HG02981 (cell line): ENCODE measurements around the gene KIF5B.
"Not testable (repeated sequence)": the region's sequence is repeated elsewhere in the genome, so short reads cannot be mapped to it uniquely, and the experiment has no call there.

ENCODE experiments used
- ATAC-seq: cut with Tn5 transposase; IDR thresholded peaks from one replicate; pipeline ENCODE4 v1.9.1; 2021; ENCODE audit warnings: mild to moderate bottlenecking, moderate library complexity; ENCODE audit not compliant: unreplicated experiment

The KIF5B gene

DNA sequence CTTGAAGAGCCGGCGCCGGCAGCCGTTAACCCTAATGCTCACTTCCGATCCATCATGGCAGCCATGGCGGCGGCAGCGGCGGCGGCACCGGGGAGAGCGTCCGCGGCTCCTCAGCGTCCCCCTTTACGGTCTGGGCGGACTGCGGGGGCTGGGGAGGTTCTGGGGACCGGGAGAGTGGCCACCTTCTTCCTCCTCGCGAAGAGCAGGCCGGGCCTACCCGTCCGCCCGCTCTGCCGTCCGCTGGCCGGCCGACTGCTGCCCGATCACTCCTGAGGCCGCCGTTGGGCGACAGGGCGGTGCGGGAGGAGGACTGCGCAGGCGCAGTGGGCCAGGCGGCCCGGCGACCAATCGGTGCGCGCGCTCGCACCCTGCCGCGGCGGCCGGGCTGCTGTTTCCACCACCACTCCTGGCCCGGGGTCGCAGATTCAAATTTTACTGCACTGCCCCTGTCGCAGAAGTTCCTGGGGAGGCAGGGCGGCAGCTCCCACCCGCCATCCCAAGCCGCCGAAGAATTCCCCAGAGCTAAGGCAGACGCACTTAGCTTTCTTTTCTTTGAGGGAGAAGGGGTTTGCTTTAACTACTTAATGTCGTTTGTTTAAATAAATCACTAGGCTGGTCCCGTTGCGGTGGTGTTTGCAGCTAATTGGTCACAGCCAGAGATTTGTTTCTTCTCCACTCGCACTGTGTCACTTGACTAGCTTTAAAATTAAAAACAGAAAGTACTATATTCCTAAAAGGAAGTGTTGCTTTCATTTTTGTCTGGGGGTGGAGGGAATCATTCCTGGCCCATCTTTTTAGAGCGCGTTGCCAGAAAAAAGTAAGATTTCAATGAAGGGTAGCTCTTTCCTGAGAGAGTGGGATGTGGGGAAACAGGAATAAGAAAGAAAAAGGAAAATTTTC, at the start of gene KIF5B:
KIF5B (minus strand) TSS at position 290 of the 900 bp plus-strand sequence. CDS start 452 bp downstream, outside the sequence.
- peak; percentile 85 for ATAC-seq

GRCh38 chr10:32105782-32106382, 49.7 kb upstream of the KIF5B start:
- no peak for ATAC-seq

- no peak for ATAC-seq
Measured at GRCh38 chr10:32104622-32105509, 48.6 kb upstream of the KIF5B start.

GRCh38 chr10:32104181-32104580, 48.0 kb upstream of the KIF5B start:
- ATAC-seq: no peak

DNA sequence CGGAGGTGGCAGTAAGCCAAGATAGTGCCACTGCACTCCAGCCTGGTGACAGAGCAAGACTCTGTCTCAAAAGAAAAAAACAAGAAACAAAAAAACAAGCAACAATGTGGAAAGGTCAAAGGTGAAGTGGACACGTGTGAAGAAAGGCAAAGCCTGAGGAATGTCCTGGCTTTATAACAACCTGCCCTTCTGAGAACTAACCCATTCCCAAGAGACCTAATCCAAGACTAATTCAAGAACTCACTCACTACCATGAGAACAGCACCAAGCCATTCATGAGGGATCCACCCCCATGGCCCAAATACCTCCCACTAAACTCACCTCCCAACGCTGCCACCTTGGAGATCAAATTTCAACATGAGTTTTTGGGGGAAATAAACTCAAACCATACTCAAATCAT, 47.5 kb upstream of the KIF5B start:
- no peak for ATAC-seq

DNA sequence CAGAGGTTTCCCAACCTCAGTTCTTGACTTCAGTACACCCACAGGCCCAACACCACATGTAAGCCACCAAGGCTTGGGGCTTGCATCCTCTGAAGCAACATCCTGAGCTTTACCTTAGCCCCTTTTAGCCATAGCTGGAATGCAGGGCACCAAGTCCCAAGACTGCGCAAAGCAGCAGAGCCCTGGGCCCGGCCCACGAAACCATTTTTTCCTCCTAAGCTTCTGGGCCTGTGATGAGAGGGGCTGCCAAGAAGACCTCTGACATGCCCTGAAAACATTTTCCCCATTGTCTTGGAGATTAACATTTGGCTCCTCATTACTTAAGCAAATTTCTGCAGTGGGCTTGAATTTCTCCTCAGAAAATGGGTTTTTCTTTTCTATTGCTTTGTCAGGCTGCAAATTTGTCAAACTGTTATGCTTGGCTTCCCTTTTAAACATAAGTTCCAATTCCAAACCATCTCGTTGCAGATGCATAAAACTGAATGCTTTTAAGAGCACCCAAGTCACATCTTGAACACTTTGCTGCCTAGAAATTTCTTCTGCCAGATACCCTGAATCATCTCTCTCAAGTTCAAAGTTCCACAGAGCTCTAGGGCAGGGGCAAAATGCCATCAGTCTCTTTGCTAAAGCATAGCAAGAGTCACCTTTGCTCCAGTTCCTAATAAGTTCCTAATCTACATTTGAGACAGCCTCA, 42.5 kb upstream of the KIF5B start:
- not testable (repeated sequence) for ATAC-seq

DNA sequence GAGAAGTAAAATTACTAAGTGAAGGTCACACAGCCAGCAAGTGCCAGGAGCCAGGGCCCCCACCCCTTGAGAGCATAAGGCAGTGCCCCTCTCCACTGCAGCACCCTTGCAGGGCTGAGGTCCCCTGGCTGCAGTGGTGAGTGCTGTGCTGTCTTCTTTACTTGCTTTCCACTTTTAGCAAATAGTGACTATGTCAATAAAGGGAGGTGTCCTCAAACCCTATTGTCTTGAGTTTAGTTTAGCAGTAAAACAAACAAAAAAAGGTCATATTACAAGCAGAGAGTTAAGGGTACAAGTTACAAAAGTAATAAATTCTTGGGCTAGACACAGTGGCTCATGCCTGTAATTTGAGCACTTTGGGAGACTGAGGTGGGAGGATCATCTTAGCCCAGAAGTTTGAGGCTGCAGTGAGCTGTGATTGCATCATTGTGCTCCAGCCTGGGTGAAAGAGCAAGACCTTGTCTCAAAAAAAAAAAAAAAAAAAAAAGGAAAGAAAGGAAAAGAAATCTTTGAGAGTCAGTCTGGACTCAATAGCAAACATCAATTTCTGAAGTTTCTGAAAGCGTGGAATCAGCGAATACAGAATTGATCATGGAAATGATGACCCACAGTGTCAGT, 39.0 kb upstream of the KIF5B start:
- ATAC-seq: no peak

- no peak for ATAC-seq
Measured at GRCh38 chr10:32093650-32094049, 37.4 kb upstream of the KIF5B start.

DNA sequence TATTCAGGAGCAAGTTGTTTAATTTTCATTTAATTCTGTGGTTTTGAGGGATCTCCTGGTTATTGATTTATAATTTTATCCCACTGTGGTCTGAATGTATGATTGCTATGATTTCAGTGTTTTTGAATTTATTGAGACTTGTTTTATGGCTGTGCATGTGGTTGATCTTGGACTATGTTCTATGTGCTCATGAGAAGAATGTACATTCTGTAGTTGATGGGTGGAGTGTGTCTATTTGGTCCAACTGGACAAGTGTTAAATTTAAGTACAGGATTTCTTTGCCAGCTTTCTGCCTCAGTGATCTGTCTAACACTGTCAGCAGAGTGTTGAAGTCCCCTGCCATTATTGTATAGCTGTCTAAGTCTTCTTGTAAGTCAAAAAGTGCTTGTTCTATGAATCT, 34.8 kb upstream of the KIF5B start:
- no peak for ATAC-seq

- no peak for ATAC-seq
Measured at GRCh38 chr10:32084185-32084851, 28.1 kb upstream of the KIF5B start.

DNA sequence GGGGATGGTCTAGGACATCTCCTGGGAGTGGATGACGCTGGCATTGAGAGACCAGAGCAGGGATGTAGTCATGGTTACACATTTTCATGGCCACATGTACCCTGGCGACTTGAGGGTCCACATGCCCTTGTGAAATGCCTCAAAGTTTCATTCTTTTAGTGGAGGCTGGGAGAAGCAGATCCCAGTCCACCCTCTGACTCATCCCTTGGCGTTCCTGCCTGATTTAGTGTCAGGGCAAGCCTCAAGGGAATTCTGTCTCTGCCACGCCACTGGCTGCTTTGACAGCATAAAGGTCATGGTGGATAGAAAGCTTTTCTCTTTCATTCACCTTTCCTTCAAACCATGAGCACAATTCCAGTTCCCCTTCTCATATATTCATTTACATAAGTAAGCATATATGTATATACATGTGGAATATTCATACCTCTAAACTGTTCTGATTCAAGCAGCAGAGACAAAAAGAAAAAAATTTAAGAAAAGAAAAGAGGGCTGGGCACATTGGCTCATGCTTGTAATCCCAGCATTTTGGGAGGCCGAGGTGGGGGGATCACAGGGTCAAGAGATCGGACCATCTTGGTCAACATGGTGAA, 21.8 kb upstream of the KIF5B start:
- ATAC-seq: no peak

GRCh38 chr10:32073659-32074058, 17.4 kb upstream of the KIF5B start:
- ATAC-seq: no peak

DNA sequence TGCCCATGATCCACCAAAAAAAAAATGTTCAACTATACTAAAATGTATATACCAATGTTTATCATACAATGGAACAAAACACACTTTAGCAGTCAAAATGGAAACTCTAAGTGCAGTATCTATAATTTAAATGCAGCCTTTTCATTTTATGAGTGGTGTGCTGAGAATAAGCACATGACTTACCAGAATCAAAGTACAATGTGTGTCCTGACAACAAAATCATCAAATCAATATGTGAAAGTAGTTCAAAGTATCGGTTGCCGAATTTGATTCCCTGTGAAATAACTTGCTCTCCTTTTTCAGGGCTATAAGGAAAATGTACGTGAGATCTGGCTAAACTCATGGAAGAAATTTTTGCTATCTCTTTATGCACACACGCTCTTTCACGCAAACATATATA, 16.9 kb upstream of the KIF5B start:
- ATAC-seq: no peak

GRCh38 chr10:32072025-32072800, 16.0 kb upstream of the KIF5B start:
- no peak for ATAC-seq

GRCh38 chr10:32070645-32071044, 14.4 kb upstream of the KIF5B start:
- ATAC-seq: no peak

- no peak for ATAC-seq
Measured at GRCh38 chr10:32068569-32068968, 12.3 kb upstream of the KIF5B start.

DNA sequence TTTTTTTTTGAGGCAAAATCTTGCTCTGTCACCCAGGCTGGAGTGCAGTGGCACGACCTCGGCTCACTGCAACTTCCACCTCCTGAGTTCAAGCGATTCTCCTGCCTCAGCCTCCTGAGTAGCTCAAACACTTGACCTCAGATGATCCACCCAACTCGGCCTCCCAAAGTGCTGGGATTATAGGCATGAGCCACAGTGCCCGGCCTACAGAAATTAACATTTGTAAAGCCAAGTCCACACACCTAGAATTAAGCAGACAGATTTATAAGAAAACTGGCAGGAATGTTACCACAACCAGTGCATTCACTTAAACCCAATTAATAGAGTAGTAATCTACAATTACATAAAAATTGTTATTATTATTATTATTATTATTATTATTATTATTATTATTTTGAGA, 11.7 kb upstream of the KIF5B start:
- not testable (repeated sequence) for ATAC-seq

DNA sequence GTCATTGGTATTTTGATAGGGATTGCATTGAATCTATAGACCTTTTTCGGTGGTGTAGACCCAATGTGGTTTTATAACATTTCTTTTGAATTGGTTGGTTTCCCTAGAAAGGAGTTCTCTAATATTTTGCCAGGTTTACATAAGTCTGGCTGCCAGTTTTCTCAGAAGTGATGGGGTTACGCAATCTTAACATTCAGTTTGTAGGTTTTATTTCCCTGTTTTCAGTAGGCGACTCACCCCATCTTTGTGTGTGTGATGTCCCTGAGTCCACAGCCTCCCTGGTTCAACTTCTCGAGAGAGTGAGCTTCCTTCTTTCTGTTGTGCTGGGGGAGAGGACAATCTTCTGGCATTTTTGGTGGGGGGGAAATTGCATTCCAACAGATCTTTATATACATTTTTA, 9.6 kb upstream of the KIF5B start:
- no peak for ATAC-seq

GRCh38 chr10:32061440-32061839, 5.2 kb upstream of the KIF5B start:
- ATAC-seq: no peak
